ENCODE results near the gene CDH23. TPM values are rescaled to one million over a fixed set of nuclear protein-coding genes. Genes with fewer than 3 reads are reported as not detected.

CDH23 gene
- polyA plus RNA-seq, 2 donors: 1.6 to 3.2 TPM

- Histone ChIP-seq H3K27me3 (ENCODE audit: control insufficient read depth in 1 of 2, insufficient read depth in 2 of 2, low read length in 2 of 2) (no peaks in the 10 kb centered on the region), H3K9me3 (ENCODE audit: control insufficient read depth in 2 of 2, insufficient read depth in 1 of 2, low read depth in 1 of 2, low read length in 1 of 2) (no peaks in the 10 kb centered on the region), H3K4me3 (ENCODE audit: low read depth in 1 of 2, low read length in 2 of 2) (no peak overlapping the region), H3K27ac (ENCODE audit: low read depth in 2 of 2, low read length in 1 of 2) (no peak overlapping the region), H3K36me3 (ENCODE audit: control insufficient read depth in 2 of 2, insufficient read depth in 2 of 2, low read length in 1 of 2) (no peaks in the 10 kb centered on the region), H3K4me1 (ENCODE audit: control insufficient read depth in 2 of 2, insufficient read depth in 2 of 2, low read length in 1 of 2) (peaks cover 0 to 8% of the 10 kb centered on the region in 2 donors)
- WGBS, 2 donors: 87 to 88% methylated on average over 10 of the region's 10 CpGs
Observed at GRCh38 chr10:71433768-71434744, 37.3 kb downstream of the CDH23 start.

GRCh38 chr10:71434760-71435394 lies 38.2 kb downstream of the CDH23 start:
- H3K9me3 ChIP-seq (ENCODE audit: control insufficient read depth in 2 of 2, insufficient read depth in 1 of 2, low read depth in 1 of 2, low read length in 1 of 2): no peaks in the 10 kb centered on the region
- no peak overlapping the region for H3K27ac ChIP-seq (ENCODE audit: low read depth in 2 of 2, low read length in 1 of 2)
- H3K4me3 ChIP-seq (ENCODE audit: low read depth in 1 of 2, low read length in 2 of 2): no peak overlapping the region
- H3K36me3 ChIP-seq (ENCODE audit: control insufficient read depth in 2 of 2, insufficient read depth in 2 of 2, low read length in 1 of 2): no peaks in the 10 kb centered on the region
- no peaks in the 10 kb centered on the region for H3K27me3 ChIP-seq (ENCODE audit: control insufficient read depth in 1 of 2, insufficient read depth in 2 of 2, low read length in 2 of 2)
- H3K4me1 ChIP-seq (ENCODE audit: control insufficient read depth in 2 of 2, insufficient read depth in 2 of 2, low read length in 1 of 2): peaks cover 0 to 8% of the 10 kb centered on the region in 2 donors
- WGBS, 2 donors: 68 to 86% methylated on average over 4 of the region's 4 CpGs

- WGBS, 2 donors: 70% methylated on average over 6 of the region's 6 CpGs
- Histone ChIP-seq H3K4me3 (ENCODE audit: low read depth in 1 of 2, low read length in 2 of 2) (no peak overlapping the region), H3K27ac (ENCODE audit: low read depth in 2 of 2, low read length in 1 of 2) (no peak overlapping the region), H3K36me3 (ENCODE audit: control insufficient read depth in 2 of 2, insufficient read depth in 2 of 2, low read length in 1 of 2) (no peaks in the 10 kb centered on the region), H3K9me3 (ENCODE audit: control insufficient read depth in 2 of 2, insufficient read depth in 1 of 2, low read depth in 1 of 2, low read length in 1 of 2) (no peaks in the 10 kb centered on the region), H3K27me3 (ENCODE audit: control insufficient read depth in 1 of 2, insufficient read depth in 2 of 2, low read length in 2 of 2) (no peaks in the 10 kb centered on the region), H3K4me1 (ENCODE audit: control insufficient read depth in 2 of 2, insufficient read depth in 2 of 2, low read length in 1 of 2) (peaks cover 0 to 8% of the 10 kb centered on the region in 2 donors)
Observed at GRCh38 chr10:71435571-71436267, 39.0 kb downstream of the CDH23 start.

DNA sequence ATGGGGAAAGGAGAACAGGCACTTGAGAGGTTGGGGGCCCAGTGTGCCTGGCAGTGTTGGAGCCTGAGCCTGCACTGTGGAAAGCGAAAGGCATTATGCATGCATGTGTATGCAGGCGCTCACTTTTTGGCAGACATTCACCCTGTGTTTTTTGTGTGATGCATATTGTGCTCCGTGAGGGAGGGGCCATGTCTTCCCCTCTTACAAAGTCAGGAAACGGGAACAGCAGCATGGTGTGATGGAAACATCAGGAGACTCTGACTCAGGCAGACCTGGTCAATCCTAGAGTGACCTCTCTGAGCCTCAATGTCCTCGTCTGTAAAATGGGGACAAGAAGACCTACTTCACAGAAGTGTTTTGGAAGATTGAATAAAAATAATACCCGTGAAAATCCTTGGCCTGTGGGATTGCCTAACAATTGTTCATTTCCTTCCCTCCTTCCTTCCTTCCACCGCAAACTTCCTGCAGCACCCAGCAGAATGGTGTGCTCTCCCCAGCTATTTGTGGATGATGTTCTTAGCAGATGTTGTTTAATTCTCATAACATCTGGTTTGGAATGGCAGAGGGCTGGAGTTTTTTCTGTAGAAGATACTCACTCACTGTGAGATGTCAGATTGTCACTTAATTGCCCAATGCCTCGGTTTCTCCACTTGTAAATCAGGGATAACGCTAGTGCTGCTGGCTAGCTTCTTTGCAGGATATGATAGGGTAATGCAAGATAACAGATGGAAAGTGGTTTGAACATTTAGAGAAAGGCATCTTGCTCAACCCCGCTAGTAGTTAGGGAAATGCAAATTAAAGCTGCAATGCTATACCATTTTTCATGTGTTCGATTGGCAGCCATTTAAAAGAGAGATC lies 39.8 kb downstream of the CDH23 start:
- H3K4me1 ChIP-seq (ENCODE audit: control insufficient read depth in 2 of 2, insufficient read depth in 2 of 2, low read length in 1 of 2): peaks cover 0 to 8% of the 10 kb centered on the region in 2 donors
- no peaks in the 10 kb centered on the region for H3K9me3 ChIP-seq (ENCODE audit: control insufficient read depth in 2 of 2, insufficient read depth in 1 of 2, low read depth in 1 of 2, low read length in 1 of 2)
- no peaks in the 10 kb centered on the region for H3K36me3 ChIP-seq (ENCODE audit: control insufficient read depth in 2 of 2, insufficient read depth in 2 of 2, low read length in 1 of 2)
- H3K27ac ChIP-seq (ENCODE audit: low read depth in 2 of 2, low read length in 1 of 2): no peak overlapping the region
- 75 to 78% methylated on average over 11 of the region's 11 CpGs for WGBS, 2 donors
- no peaks in the 10 kb centered on the region for H3K27me3 ChIP-seq (ENCODE audit: control insufficient read depth in 1 of 2, insufficient read depth in 2 of 2, low read length in 2 of 2)
- H3K4me3 ChIP-seq (ENCODE audit: low read depth in 1 of 2, low read length in 2 of 2): no peak overlapping the region

DNA sequence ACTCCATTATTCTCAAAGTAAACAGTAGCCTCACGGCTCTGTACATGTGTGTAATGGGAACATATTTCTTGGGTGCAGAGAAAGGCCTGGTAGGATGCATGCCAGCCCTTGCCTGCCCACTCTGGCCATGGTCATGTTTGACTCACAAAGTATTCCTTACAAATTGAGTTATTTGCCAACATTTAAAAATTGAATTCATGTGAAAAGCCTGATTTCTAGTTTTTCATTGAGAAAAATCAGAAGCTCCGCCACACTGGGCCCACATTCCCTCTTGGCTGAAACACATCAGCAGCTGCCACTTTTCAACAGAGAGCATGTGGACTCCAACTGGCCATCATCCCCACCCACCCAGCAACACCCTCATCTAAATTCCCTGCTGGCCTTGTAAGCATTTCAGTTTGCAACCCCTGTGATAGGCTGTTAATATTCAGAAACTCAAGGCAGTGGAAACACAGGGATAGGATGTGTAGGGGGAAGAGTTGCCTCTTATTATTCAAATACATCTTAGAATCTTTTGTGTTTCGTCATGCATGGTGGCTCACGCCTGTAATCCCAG lies 40.9 kb downstream of the CDH23 start:
- WGBS, 2 donors: 75 to 83% methylated on average over 4 of the region's 4 CpGs
- Histone ChIP-seq H3K36me3 (ENCODE audit: control insufficient read depth in 2 of 2, insufficient read depth in 2 of 2, low read length in 1 of 2) (no peaks in the 10 kb centered on the region), H3K4me3 (ENCODE audit: low read depth in 1 of 2, low read length in 2 of 2) (no peak overlapping the region), H3K9me3 (ENCODE audit: control insufficient read depth in 2 of 2, insufficient read depth in 1 of 2, low read depth in 1 of 2, low read length in 1 of 2) (no peaks in the 10 kb centered on the region), H3K27me3 (ENCODE audit: control insufficient read depth in 1 of 2, insufficient read depth in 2 of 2, low read length in 2 of 2) (no peaks in the 10 kb centered on the region), H3K4me1 (ENCODE audit: control insufficient read depth in 2 of 2, insufficient read depth in 2 of 2, low read length in 1 of 2) (peaks cover 0 to 8% of the 10 kb centered on the region in 2 donors), H3K27ac (ENCODE audit: low read depth in 2 of 2, low read length in 1 of 2) (no peak overlapping the region)

GRCh38 chr10:71438761-71439160 lies 42.0 kb downstream of the CDH23 start:
- Histone ChIP-seq H3K27me3 (ENCODE audit: control insufficient read depth in 1 of 2, insufficient read depth in 2 of 2, low read length in 2 of 2) (no peaks in the 10 kb centered on the region), H3K4me3 (ENCODE audit: low read depth in 1 of 2, low read length in 2 of 2) (no peak overlapping the region), H3K27ac (ENCODE audit: low read depth in 2 of 2, low read length in 1 of 2) (no peak overlapping the region), H3K4me1 (ENCODE audit: control insufficient read depth in 2 of 2, insufficient read depth in 2 of 2, low read length in 1 of 2) (peaks cover 0 to 8% of the 10 kb centered on the region in 2 donors), H3K9me3 (ENCODE audit: control insufficient read depth in 2 of 2, insufficient read depth in 1 of 2, low read depth in 1 of 2, low read length in 1 of 2) (no peaks in the 10 kb centered on the region), H3K36me3 (ENCODE audit: control insufficient read depth in 2 of 2, insufficient read depth in 2 of 2, low read length in 1 of 2) (no peaks in the 10 kb centered on the region)
- WGBS, 2 donors: 87 to 93% methylated on average over 3 of the region's 3 CpGs

- H3K4me1 ChIP-seq (ENCODE audit: control insufficient read depth in 2 of 2, insufficient read depth in 2 of 2, low read length in 1 of 2): peaks cover 0 to 6% of the 10 kb centered on the region in 2 donors
- H3K4me3 ChIP-seq (ENCODE audit: low read depth in 1 of 2, low read length in 2 of 2): no peak overlapping the region
- no peaks in the 10 kb centered on the region for H3K27me3 ChIP-seq (ENCODE audit: control insufficient read depth in 1 of 2, insufficient read depth in 2 of 2, low read length in 2 of 2)
- H3K9me3 ChIP-seq (ENCODE audit: control insufficient read depth in 2 of 2, insufficient read depth in 1 of 2, low read depth in 1 of 2, low read length in 1 of 2): no peaks in the 10 kb centered on the region
- no peaks in the 10 kb centered on the region for H3K36me3 ChIP-seq (ENCODE audit: control insufficient read depth in 2 of 2, insufficient read depth in 2 of 2, low read length in 1 of 2)
- WGBS, 2 donors: 82 to 87% methylated on average over 9 of the region's 9 CpGs
- no peak overlapping the region for H3K27ac ChIP-seq (ENCODE audit: low read depth in 2 of 2, low read length in 1 of 2)
Observed at GRCh38 chr10:71439670-71440425, 43.1 kb downstream of the CDH23 start.

- Histone ChIP-seq H3K9me3 (ENCODE audit: control insufficient read depth in 2 of 2, insufficient read depth in 1 of 2, low read depth in 1 of 2, low read length in 1 of 2) (no peaks in the 10 kb centered on the region), H3K4me3 (ENCODE audit: low read depth in 1 of 2, low read length in 2 of 2) (no peak overlapping the region), H3K27me3 (ENCODE audit: control insufficient read depth in 1 of 2, insufficient read depth in 2 of 2, low read length in 2 of 2) (no peaks in the 10 kb centered on the region), H3K27ac (ENCODE audit: low read depth in 2 of 2, low read length in 1 of 2) (no peak overlapping the region), H3K4me1 (ENCODE audit: control insufficient read depth in 2 of 2, insufficient read depth in 2 of 2, low read length in 1 of 2) (peaks cover 0 to 3% of the 10 kb centered on the region in 2 donors), H3K36me3 (ENCODE audit: control insufficient read depth in 2 of 2, insufficient read depth in 2 of 2, low read length in 1 of 2) (no peaks in the 10 kb centered on the region)
- 70 to 81% methylated on average over 9 of the region's 9 CpGs for WGBS, 2 donors
Observed at GRCh38 chr10:71440506-71441035, 43.9 kb downstream of the CDH23 start.

Measured in esophagus (tissue), 2 donors.